CD4-positive, alpha-beta T cell (primary cell): Measurements from ENCODE around the gene SCFD1. TPM values are rescaled to one million over a fixed set of nuclear protein-coding genes. Genes with fewer than 3 reads are reported as not detected.

Experiments
- ATAC-seq: fragments of 200-7000 bp; cut with Tn5 transposase; one replicate; pipeline ENCODE4 v1.10.0; 2022; ENCODE audit warnings: mild to moderate bottlenecking; ENCODE audit not compliant: poor library complexity
- CTCF ChIA-PET: fragments of 350-600 bp; sonication (Branson Sonifier 250); formaldehyde crosslinking; loops from one replicate; lab custom pipeline; 2021; ENCODE audit warnings: antibody characterized with exemption, inconsistent platforms; lab: Charles Lee
- POLR2A ChIA-PET: fragments of 350-600 bp; sonication (Branson Sonifier 250); formaldehyde crosslinking; loops from one replicate; lab custom pipeline; 2021; ENCODE audit warnings: antibody characterized with exemption, inconsistent platforms; lab: Charles Lee
- DNase-seq, 14 experiments: peaks; one replicate each; pipeline ENCODE4 v3.0.0-alpha.2; 2013 to 2020; ENCODE audit warnings: mixed read lengths in 2 of 14
- H3K27ac ChIP-seq, 2 donors: one replicate each; pipeline versions ENCODE4 v1.5.1 to v1.7.0; 2013; ENCODE audit warnings: low read length in 2 of 2, low read depth in 1 of 2, mild to moderate bottlenecking in 1 of 2
- H3K27me3 ChIP-seq, 2 experiments: 1 replicate in 1 of 2; 2 replicates in 1 of 2; pipeline versions ENCODE4 v1.6.1 to v1.7.0; 2013; ENCODE audit warnings: low read length in 2 of 2, control low read depth in 1 of 2, mild to moderate bottlenecking in 1 of 2, moderate library complexity in 1 of 2; ENCODE audit not compliant: insufficient read depth in 2 of 2, control insufficient read depth in 1 of 2
- H3K36me3 ChIP-seq: one replicate; pipeline ENCODE4 v1.6.1; 2013; ENCODE audit warnings: low read length, control low read depth; ENCODE audit not compliant: insufficient read depth
- H3K4me1 ChIP-seq: one replicate; pipeline ENCODE4 v1.6.1; 2013; ENCODE audit warnings: low read length, control low read depth; ENCODE audit not compliant: insufficient read depth
- H3K4me3 ChIP-seq: one replicate; pipeline ENCODE4 v1.5.1; 2013; ENCODE audit warnings: mild to moderate bottlenecking, low read length, moderate library complexity
- H3K9me3 ChIP-seq, 2 experiments: 1 replicate in 1 of 2; 2 replicates in 1 of 2; pipeline versions ENCODE4 v1.6.1 to v1.7.0; 2013; ENCODE audit warnings: low read length in 2 of 2, mild to moderate bottlenecking in 2 of 2, control low read depth in 1 of 2, moderate library complexity in 1 of 2; ENCODE audit not compliant: control insufficient read depth in 1 of 2, insufficient read depth in 1 of 2
- H3K27ac Mint-ChIP-seq: one replicate; pipeline ENCODE4 v1.8.0; 2020; ENCODE audit warnings: mixed read lengths
- H3K27me3 Mint-ChIP-seq: one replicate; pipeline ENCODE4 v1.8.0; 2021; ENCODE audit warnings: mixed read lengths
- H3K36me3 Mint-ChIP-seq: one replicate; pipeline ENCODE4 v1.8.0; 2021; ENCODE audit warnings: low read depth, mixed read lengths
- H3K4me1 Mint-ChIP-seq: one replicate; pipeline ENCODE4 v1.8.0; 2021; ENCODE audit warnings: low read depth, mixed read lengths
- H3K4me3 Mint-ChIP-seq: one replicate; pipeline ENCODE4 v1.8.0; 2020; ENCODE audit warnings: mild to moderate bottlenecking, mixed read lengths
- H3K9me3 Mint-ChIP-seq: one replicate; pipeline ENCODE4 v1.8.0; 2020; ENCODE audit warnings: mixed read lengths
- intact Hi-C, 2 experiments: fragments of 100-400 bp; cut with DNase I in 1 of 2; cut with micrococcal nuclease in 1 of 2; formaldehyde crosslinking; loops; one replicate each; pipeline versions ENCODE4 v1.15.1 to v1.9.0; 2023 to 2025; cut with DNase I, micrococcal nuclease
- total RNA-seq, 174 experiments: library from RNA in 2 of 174; stranded (reverse) in 2 of 174; gene quantifications; one replicate each; pipeline ENCODE4 v1.2.3 and lab custom pipeline; 2021 to 2026
- TF ChIP-seq, protein P1 (sequence below): fragments of 200-600 bp; IDR thresholded peaks from one replicate; pipeline ENCODE4 v1.8.0; 2022; ENCODE audit warnings: antibody characterized with exemption, mild to moderate bottlenecking

The SCFD1 gene
- total RNA-seq, 2 experiments from 2014 or later: 59.0 to 63.6 TPM

GRCh38 chr14:30692669-30693068, 70.5 kb downstream of the SCFD1 start:
- CTCF ChIA-PET: interaction anchor here (1.1 kb wide), 1 partner anchor 10 kb away, joined by 3 read pairs; no protein-coding TSS in a partner anchor
- no peak for ATAC-seq

GRCh38 chr14:30698463-30698862, 76.3 kb downstream of the SCFD1 start:
- H3K27ac Mint-ChIP-seq: no peak overlapping the region
- H3K4me1 Mint-ChIP-seq: no peaks in the 10 kb centered on the region
- H3K36me3 Mint-ChIP-seq: peaks cover 76% of the 10 kb centered on the region
- ChIA-PET CTCF (no interaction called here), POLR2A (no interaction called here)
- Histone ChIP-seq H3K27me3 (no peaks in the 10 kb centered on the region), H3K36me3 (peaks cover 52% of the 10 kb centered on the region), H3K27ac (no peak overlapping the region), H3K4me1 (no peaks in the 10 kb centered on the region), H3K4me3 (no peak overlapping the region), H3K9me3 (no peaks in the 10 kb centered on the region)
- intact Hi-C loops: no loop called here
- ATAC-seq (no peak), DNase-seq (no peak)
- H3K4me3 Mint-ChIP-seq: no peak overlapping the region
- TF ChIP-seq, protein P1, sequence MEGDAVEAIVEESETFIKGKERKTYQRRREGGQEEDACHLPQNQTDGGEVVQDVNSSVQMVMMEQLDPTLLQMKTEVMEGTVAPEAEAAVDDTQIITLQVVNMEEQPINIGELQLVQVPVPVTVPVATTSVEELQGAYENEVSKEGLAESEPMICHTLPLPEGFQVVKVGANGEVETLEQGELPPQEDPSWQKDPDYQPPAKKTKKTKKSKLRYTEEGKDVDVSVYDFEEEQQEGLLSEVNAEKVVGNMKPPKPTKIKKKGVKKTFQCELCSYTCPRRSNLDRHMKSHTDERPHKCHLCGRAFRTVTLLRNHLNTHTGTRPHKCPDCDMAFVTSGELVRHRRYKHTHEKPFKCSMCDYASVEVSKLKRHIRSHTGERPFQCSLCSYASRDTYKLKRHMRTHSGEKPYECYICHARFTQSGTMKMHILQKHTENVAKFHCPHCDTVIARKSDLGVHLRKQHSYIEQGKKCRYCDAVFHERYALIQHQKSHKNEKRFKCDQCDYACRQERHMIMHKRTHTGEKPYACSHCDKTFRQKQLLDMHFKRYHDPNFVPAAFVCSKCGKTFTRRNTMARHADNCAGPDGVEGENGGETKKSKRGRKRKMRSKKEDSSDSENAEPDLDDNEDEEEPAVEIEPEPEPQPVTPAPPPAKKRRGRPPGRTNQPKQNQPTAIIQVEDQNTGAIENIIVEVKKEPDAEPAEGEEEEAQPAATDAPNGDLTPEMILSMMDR: no peak
- no peaks in the 10 kb centered on the region for H3K9me3 Mint-ChIP-seq
- no peaks in the 10 kb centered on the region for H3K27me3 Mint-ChIP-seq

More at GRCh38 chr14:30692669-30693068, 70.5 kb downstream of the SCFD1 start:
- Mint-ChIP-seq H3K4me3 (no peak overlapping the region), H3K27ac (no peak overlapping the region), H3K9me3 (no peaks in the 10 kb centered on the region), H3K4me1 (peaks cover 5% of the 10 kb centered on the region), H3K27me3 (no peaks in the 10 kb centered on the region), H3K36me3 (peaks cover 49% of the 10 kb centered on the region)
- Histone ChIP-seq H3K27me3 (no peaks in the 10 kb centered on the region), H3K9me3 (no peaks in the 10 kb centered on the region), H3K27ac (no peak overlapping the region), H3K4me3 (no peak overlapping the region), H3K4me1 (no peaks in the 10 kb centered on the region), H3K36me3 (peaks cover 39% of the 10 kb centered on the region)
- TF ChIP-seq, protein P1: no peak
- DNase-seq: no peak
- intact Hi-C loops: no loop called here
- POLR2A ChIA-PET: no interaction called here

GRCh38 chr14:30706704-30707103, 84.6 kb downstream of the SCFD1 start:
- no peak overlapping the region for H3K27ac ChIP-seq
- intact Hi-C loops: no loop called here
- H3K4me1 Mint-ChIP-seq: no peaks in the 10 kb centered on the region
- TF ChIP-seq, protein P1: no peak
- CTCF ChIA-PET: interaction anchor here (0.6 to 1.6 kb wide), 2 partner anchors 58 to 149 kb away, joined by 3 read pairs; no protein-coding TSS in a partner anchor
- no peak for ATAC-seq
- H3K27me3 ChIP-seq: no peaks in the 10 kb centered on the region
- H3K9me3 Mint-ChIP-seq: no peaks in the 10 kb centered on the region
- peaks cover 86% of the 10 kb centered on the region for H3K36me3 Mint-ChIP-seq
- H3K27me3 Mint-ChIP-seq: no peaks in the 10 kb centered on the region
- H3K9me3 ChIP-seq: no peaks in the 10 kb centered on the region
- no peak overlapping the region for H3K4me3 Mint-ChIP-seq
- no peaks in the 10 kb centered on the region for H3K4me1 ChIP-seq
- no peak for DNase-seq
- POLR2A ChIA-PET: no interaction called here
- H3K4me3 ChIP-seq: no peak overlapping the region
- no peak overlapping the region for H3K27ac Mint-ChIP-seq
- H3K36me3 ChIP-seq: peaks cover 43% of the 10 kb centered on the region
